ENCODE data around the gene MED25. TPM values are rescaled to one million over a fixed set of nuclear protein-coding genes. Genes with fewer than 3 reads are reported as not detected.

The MED25 gene
- total RNA-seq, 1 experiment from 2014 or later, result 81.2 TPM

GRCh38 chr19:49874503-49875157 lies 56.5 kb downstream of the MED25 start:
- Mint-ChIP-seq H3K4me1 (peaks cover 28% of the 10 kb centered on the region), H3K27me3 (ENCODE audit: low read depth) (no peaks in the 10 kb centered on the region), H3K36me3 (peaks cover 10% of the 10 kb centered on the region), H3K27ac (peak overlapping the region; percentile 57; the same call in 1 of the 2 replicates), H3K4me3 (no peak overlapping the region), H3K9me3 (no peaks in the 10 kb centered on the region)
- POLR2A ChIA-PET, result no interaction called here
- DNase-seq (ENCODE audit: low spot score) (no peak), ATAC-seq (no peak)
- TF ChIP-seq ZNF219 (CRISPR knock-in tag; IDR thresholded peaks at IDR 0.05; ENCODE audit: borderline replicate concordance) (no peak), KAT7 (CRISPR knock-in tag; IDR thresholded peaks at IDR 0.05; ENCODE audit: borderline replicate concordance) (no peak)
- TF ChIP-seq, protein P1, sequence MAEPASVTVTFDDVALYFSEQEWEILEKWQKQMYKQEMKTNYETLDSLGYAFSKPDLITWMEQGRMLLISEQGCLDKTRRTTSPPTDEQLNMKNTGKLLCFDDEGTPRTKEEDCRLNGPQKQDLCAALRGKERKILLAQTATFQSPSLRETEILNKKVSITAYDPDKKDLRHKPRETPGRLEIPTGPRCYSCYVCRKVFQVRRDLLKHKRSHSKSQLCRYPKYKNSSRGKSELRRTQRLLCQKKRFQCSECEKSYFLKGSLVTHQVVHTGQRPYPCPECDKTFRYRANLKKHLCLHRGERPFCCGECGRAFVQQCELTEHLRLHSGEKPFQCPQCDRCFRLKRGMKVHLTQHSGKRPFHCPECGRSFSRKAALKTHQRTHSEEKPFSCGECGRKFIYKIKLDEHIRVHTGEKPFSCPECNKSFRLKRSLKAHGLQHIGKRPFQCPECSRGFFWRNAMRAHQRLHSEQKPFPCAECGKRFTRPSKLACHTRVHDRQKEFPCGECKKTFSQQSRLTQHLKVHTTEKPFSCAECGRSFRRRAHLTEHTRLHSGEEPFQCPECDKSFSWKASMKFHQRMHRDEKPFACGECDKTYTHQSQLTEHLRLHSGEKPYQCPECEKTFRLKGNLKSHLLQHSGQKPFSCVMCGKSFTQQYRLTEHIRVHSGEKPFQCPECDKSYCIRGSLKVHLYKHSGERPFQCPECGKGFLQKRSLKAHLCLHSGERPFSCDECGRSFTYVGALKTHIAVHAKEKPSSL (CRISPR knock-in tag; conservative IDR thresholded peaks at IDR 0.05), result no peak
- CTCF ChIA-PET, result no interaction called here

DNA sequence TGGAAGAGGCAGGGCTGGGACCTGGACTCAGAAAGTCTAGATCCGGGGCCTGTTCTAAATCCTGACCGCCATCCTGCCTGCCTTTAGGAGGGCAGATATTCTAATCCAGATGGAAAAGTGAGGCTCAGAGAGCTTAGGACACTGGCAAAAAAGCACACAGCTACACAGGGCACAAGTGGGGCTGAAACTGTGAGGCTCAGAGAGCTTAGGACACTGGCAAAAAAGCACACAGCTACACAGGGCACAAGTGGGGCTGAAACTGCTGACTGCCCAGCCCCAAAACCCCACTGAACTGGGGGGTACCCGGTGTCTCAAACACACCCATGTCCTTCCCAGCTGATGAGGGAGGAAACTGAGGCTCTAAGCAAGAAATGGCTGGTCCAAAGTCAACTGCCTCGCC lies 57.1 kb downstream of the MED25 start:
- no peak overlapping the region; the same call in 1 of the 2 replicates for H3K27ac Mint-ChIP-seq
- H3K9me3 Mint-ChIP-seq, result no peaks in the 10 kb centered on the region
- DNase-seq (ENCODE audit: low spot score) (no peak), ATAC-seq (no peak)
- CTCF ChIA-PET, result interaction anchor here (1.3 kb wide), 1 partner anchor 15 kb away, joined by 5 read pairs; no protein-coding TSS in a partner anchor
- H3K4me3 Mint-ChIP-seq, result no peak overlapping the region
- H3K27me3 Mint-ChIP-seq (ENCODE audit: low read depth), result no peaks in the 10 kb centered on the region
- TF ChIP-seq, protein P2, sequence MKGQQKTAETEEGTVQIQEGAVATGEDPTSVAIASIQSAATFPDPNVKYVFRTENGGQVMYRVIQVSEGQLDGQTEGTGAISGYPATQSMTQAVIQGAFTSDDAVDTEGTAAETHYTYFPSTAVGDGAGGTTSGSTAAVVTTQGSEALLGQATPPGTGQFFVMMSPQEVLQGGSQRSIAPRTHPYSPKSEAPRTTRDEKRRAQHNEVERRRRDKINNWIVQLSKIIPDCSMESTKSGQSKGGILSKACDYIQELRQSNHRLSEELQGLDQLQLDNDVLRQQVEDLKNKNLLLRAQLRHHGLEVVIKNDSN (CRISPR knock-in tag; IDR thresholded peaks at IDR 0.05), result no peak
- TF ChIP-seq, protein P3, sequence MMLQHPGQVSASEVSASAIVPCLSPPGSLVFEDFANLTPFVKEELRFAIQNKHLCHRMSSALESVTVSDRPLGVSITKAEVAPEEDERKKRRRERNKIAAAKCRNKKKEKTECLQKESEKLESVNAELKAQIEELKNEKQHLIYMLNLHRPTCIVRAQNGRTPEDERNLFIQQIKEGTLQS (CRISPR knock-in tag; conservative IDR thresholded peaks at IDR 0.05), result no peak
- no peak for TF ChIP-seq MXD4 (CRISPR knock-in tag; IDR thresholded peaks at IDR 0.05; ENCODE audit: borderline replicate concordance)
- no peak for TF ChIP-seq E2F1 (CRISPR knock-in tag; IDR thresholded peaks at IDR 0.05)
- TF ChIP-seq, protein P4, sequence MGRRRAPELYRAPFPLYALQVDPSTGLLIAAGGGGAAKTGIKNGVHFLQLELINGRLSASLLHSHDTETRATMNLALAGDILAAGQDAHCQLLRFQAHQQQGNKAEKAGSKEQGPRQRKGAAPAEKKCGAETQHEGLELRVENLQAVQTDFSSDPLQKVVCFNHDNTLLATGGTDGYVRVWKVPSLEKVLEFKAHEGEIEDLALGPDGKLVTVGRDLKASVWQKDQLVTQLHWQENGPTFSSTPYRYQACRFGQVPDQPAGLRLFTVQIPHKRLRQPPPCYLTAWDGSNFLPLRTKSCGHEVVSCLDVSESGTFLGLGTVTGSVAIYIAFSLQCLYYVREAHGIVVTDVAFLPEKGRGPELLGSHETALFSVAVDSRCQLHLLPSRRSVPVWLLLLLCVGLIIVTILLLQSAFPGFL (CRISPR knock-in tag; IDR thresholded peaks at IDR 0.05; ENCODE audit: borderline replicate concordance), result no peak
- TF ChIP-seq PRRX2 (CRISPR knock-in tag; IDR thresholded peaks at IDR 0.05), result no peak
- TF ChIP-seq, protein P1 (CRISPR knock-in tag; conservative IDR thresholded peaks at IDR 0.05), result no peak
- TF ChIP-seq TEAD1 (CRISPR knock-in tag; IDR thresholded peaks at IDR 0.05), result no peak
- TF ChIP-seq FOXK1 (CRISPR knock-in tag; IDR thresholded peaks at IDR 0.05), result no peak
- TF ChIP-seq ZBTB21 (CRISPR knock-in tag; IDR thresholded peaks at IDR 0.05; ENCODE audit: borderline replicate concordance), result no peak
- TF ChIP-seq, protein P5, sequence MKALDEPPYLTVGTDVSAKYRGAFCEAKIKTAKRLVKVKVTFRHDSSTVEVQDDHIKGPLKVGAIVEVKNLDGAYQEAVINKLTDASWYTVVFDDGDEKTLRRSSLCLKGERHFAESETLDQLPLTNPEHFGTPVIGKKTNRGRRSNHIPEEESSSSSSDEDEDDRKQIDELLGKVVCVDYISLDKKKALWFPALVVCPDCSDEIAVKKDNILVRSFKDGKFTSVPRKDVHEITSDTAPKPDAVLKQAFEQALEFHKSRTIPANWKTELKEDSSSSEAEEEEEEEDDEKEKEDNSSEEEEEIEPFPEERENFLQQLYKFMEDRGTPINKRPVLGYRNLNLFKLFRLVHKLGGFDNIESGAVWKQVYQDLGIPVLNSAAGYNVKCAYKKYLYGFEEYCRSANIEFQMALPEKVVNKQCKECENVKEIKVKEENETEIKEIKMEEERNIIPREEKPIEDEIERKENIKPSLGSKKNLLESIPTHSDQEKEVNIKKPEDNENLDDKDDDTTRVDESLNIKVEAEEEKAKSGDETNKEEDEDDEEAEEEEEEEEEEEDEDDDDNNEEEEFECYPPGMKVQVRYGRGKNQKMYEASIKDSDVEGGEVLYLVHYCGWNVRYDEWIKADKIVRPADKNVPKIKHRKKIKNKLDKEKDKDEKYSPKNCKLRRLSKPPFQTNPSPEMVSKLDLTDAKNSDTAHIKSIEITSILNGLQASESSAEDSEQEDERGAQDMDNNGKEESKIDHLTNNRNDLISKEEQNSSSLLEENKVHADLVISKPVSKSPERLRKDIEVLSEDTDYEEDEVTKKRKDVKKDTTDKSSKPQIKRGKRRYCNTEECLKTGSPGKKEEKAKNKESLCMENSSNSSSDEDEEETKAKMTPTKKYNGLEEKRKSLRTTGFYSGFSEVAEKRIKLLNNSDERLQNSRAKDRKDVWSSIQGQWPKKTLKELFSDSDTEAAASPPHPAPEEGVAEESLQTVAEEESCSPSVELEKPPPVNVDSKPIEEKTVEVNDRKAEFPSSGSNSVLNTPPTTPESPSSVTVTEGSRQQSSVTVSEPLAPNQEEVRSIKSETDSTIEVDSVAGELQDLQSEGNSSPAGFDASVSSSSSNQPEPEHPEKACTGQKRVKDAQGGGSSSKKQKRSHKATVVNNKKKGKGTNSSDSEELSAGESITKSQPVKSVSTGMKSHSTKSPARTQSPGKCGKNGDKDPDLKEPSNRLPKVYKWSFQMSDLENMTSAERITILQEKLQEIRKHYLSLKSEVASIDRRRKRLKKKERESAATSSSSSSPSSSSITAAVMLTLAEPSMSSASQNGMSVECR (CRISPR knock-in tag; IDR thresholded peaks at IDR 0.05; ENCODE audit: borderline replicate concordance), result no peak
- peaks cover 27% of the 10 kb centered on the region for H3K4me1 Mint-ChIP-seq
- H3K36me3 Mint-ChIP-seq, result peaks cover 13% of the 10 kb centered on the region
- POLR2A ChIA-PET, result no interaction called here

Measured in WTC11 (cell line).